NK-92 treated with Interleukin-12 subunit alpha and Interleukin-12 subunit beta, amount 100 ng/mL, for 24 hours (cell line): Measurements from ENCODE around the gene SSTR3.

Experiments used
- DNase-seq: peaks from one replicate; lab custom pipeline; 2025; lab: John Stamatoyannopoulos, UW

The SSTR3 gene

GRCh38 chr22:37229012-37229804 is 16.9 kb upstream of the SSTR3 start:
- DNase-seq: peak; percentile 20

DNA sequence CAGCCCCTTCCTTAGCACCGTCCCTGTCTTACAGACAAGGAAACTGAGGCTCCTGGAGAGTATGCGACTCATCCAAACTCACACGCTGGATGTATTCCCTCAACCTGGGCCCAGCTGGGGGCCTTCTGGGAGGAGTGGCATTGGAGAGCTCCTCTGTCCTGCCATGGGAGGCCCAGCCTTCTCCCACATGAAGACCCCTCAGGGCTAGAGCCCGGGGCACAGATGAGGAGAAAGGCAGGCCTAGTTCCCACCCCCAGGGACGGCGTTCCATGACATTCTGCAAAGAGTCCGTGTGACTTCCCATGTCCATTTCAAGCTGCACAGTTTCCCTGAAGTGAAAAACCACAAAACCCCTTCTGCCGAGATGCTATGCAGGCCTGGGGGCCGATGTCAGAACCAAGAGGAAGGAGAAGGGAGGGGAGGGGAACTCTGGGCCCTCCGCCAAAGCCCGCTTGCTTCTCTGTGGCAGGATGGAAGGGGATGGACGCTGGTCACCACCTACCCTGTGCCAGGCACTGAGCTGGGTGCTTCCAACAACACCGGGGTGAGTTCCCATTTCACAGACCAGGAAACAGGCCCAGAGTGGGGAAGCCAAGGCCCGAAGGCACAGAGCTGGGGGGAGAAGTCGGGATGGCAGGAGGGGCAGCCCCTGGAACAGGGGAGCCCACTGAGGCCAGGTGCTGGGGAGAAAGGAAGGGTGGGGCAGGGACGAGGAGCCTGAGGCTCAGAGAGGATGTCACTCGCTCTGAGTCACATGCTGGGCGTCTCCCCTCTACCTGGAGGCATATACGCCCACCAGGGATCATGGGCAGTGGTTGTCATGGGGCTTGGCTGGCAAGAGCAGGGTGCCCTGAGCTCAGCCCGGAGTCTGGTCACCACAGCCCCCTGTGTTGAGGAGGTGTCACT is 16.1 kb upstream of the SSTR3 start:
- no peak for DNase-seq

DNA sequence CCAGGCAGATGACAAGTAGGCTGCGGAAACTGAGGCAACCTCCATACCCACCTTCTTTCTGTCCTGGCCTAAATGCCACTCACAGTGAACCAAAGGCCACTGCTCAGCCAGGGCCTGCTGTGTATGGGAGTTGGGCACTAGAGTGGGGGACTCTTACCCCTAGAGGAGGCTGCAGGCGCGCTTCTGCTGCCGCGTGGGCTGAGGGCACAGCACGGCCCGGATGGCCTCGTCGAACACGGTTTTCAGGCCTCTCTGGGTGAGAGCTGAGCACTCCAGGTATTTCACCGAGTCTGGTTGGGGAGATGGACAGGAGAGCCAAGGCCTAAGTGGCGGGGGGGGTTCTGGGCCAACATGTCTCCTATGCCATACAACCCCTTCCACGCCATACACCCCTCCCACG is 14.2 kb upstream of the SSTR3 start:
- no peak for DNase-seq

DNA sequence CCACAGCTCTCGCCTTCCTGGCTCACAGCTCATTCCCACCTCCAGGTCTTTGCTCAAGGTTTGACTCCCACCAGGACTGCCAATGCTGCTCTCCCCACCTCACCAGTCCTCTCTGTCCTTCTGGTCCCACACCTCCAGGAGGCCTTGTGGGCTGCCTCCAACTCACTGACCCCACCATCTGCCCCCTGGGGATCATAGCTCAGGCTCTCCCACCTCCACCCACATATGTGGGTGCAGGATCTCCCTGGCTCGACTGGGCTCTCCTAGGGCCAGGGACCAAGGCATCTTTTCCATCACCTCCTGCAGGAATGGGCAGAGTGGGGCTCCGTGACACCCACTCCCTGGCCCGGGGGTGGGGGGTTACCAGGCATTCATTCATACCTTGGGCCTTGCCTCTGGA is 13.8 kb upstream of the SSTR3 start:
- DNase-seq: no peak

DNA sequence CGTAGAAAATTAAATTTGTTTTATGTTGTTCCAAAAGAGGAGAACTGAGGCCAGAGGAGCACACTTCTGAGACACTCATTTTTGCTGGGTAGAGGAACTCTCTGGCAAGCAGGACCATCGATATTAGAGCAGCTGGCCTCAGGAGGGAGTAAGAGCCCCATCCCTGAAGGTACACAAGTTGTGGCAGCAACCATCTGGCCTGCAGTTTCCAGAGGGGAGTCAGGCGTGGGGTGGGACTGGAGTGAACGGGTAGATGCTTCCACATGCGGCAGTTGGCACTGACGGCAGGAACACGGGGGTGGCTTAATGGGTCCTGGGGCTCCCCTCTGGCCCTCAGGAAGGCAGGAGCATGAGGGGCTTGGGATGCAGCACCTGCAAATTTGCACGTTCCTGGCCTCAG is 13.2 kb upstream of the SSTR3 start:
- no peak for DNase-seq

DNA sequence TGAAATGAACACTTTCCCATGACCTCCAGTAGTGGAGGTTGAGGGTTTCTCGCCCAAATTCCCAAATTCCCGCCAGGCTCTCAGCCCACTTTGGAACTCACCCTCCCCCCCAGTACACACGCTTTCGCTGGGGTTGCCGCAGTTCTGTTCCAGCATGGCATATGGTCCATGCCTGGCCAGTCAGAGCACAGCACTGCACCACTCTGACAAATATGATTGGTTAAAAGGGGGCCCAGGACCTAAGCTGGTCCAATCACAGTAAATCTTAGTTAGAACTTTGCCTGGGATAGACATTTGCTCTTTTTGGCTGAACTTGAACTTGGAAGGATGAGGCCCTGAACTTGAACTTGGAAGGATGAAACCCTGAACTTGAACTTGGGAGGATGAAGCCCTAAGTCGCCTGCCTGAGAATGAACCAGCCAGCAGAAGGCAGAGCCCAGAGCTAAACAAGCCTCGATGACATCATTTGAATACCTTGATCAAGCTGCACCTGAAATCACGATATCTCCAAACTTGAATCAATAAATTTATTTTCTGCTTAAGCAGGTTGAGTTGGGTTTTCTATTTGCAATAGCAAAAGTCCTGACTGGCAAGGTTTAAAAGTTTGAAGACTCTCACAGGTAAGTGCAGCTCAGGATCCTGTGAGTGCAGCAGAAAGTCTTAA is 12.6 kb upstream of the SSTR3 start:
- DNase-seq: no peak

DNA sequence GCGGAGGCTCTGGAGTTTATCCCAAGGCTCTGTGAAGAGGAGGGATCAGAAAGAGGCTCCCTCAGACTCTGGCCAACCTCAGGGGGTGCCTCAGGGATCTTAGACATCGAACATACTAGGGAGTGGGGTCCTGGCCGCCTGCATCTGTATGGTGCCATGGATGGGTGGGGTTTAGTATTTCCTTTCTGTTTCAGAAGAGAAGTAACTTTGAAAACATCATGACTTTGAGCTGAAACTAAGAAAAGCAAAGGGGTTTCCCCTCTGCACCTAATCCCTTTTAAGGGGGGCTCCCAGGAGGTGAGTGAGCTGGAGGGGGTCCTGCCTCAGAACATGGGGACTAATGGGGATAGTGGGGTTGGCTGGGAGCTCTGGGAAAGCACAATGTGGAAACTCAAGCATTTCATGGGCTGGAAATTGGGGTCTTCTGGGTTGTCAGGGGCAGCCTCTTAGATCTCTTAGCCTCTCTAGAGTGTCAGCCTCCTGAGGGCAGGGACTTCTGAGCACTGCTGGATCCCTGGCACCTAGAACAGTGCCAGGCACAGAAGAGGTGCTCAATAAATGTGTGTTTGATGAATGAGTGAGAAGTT is 11.8 kb upstream of the SSTR3 start:
- DNase-seq: no peak

DNA sequence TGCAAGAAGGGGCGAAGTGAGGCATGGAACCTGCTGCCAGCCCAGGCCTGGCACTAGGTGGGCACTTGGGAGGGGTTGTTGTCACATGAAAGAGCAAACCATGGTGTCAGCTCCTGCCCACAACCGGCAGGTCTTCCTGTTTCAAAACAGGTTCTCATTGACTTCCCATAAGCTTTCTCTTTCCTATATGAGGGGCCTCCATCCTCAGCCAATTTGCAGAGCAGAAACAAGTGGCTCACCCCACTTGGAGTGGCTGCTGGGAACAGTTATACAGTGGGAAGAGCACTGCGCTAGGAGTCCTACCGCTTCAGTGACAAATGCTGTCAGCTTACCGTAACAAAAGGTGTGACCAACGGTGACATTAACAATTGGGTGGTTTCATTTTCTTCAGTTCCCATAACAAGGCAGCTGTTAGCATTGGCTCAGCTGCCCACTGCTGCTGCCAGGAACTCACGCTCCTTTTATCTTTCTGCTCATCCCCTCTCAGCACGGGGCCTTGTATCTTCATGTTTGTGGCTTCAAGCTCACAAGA is 10.2 kb upstream of the SSTR3 start:
- DNase-seq: no peak

GRCh38 chr22:37221424-37222333 is 9.4 kb upstream of the SSTR3 start:
- DNase-seq: no peak

DNA sequence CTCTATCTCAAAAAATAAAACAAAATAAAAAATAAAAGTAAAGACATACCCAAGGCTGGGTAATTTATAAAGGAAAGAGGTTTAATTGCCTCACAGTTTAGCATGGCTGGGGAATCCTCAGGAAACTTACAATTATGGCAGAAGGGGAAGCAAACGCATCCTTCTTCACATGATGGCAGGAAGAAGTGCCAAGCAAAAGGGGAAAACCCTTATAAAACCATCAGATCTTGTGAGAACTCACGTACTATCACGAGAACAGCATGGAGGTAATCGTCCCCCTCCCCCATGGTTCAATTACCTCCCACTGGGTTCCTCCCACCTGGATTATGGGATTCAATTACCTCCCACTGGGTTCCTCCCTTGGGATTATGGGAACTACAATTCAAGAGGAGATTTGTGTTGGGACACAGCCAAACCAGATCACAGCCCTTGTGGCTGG is 8.3 kb upstream of the SSTR3 start:
- no peak for DNase-seq

DNA sequence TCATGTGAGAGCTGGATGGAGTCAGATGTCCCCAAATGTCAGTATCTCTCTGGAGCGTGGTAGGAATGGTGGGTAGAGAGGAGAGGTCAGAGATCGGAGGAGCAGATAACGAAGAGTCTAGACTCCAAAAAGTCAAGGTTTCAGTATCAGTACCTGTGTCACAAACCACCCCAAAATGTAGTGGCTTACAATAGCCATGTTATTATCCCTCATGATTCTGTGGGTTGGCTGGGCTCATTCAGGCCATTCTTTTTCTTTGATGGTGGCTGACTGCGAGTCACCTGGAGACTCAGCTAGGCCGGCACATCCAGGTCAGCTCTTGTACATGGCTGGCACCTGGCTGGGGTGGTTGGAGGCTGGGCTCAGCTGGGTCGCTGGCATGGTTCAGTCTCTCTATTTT is 7.3 kb upstream of the SSTR3 start:
- DNase-seq: no peak

DNA sequence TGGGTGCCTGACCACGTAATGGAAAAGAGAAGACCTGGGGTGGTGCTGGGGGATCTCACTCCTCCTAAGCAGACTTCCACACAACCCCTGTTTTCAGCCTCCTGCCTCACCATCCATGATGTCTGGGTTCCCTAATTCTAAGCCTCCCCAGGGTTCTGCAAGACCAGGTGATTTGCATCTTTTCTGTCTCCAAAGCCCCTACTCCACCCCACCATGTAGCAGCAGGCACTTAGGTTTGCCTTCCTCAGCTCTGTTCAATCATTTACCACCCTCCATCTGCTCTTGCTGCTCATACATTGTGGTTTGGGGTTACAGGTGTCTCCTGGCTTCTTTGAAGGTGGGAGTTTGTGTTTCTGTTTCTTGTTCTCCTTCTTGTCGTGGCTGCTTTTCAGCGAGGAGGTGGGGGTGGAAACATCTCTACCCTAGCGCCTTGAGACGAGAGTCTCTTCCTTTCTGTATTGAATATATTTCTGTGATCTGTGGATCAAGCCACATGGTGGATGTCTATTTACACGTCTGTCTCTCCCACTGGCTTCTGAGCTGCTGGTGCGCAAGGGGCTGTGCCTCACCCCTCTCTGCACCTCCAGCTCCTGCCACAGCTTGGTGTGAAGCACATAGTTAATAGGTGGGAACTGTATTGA is 6.6 kb upstream of the SSTR3 start:
- peak; percentile 30 for DNase-seq

GRCh38 chr22:37218399-37218770 is 6.1 kb upstream of the SSTR3 start:
- DNase-seq: no peak

GRCh38 chr22:37215890-37216289 is 3.6 kb upstream of the SSTR3 start:
- no peak for DNase-seq

GRCh38 chr22:37214731-37215030 is 2.4 kb upstream of the SSTR3 start:
- DNase-seq: no peak

DNA sequence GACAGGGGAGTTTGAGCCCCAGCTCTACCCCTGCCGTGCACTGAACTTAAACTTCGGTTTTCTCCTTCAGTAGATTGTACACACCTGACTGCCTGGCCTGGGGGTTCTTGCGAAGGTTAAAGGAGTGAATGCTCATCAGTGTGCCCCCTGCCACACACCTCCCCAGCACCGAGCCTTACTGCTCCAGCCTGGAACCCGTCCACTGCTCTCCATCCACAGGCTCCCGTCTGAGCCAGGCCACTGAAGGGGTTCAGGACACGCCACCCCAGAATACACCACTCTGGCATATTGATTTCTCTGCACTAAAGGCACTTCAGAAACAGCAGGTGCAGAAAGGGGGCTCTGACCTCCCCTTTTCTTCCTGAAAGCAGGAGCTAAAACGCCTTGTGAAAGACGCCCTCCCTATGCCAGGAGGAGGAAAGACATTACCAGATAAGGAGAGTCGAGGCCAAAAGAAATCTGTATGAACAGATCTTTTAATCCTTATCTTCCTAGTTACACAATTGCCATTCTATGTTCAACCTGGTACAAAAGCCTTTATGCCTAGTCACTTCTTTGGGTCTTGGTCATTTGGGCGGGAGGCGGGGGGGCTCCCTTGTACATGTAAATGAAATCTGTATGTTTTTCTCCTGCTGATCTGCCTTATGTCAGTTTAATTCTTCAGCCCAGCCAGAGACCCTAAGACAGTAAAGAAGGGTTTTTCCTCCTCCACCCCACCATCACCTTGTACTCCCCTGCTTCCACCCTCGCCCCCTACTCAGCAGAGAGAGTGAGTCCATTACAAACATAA is 1.9 kb upstream of the SSTR3 start:
- DNase-seq: no peak

DNA sequence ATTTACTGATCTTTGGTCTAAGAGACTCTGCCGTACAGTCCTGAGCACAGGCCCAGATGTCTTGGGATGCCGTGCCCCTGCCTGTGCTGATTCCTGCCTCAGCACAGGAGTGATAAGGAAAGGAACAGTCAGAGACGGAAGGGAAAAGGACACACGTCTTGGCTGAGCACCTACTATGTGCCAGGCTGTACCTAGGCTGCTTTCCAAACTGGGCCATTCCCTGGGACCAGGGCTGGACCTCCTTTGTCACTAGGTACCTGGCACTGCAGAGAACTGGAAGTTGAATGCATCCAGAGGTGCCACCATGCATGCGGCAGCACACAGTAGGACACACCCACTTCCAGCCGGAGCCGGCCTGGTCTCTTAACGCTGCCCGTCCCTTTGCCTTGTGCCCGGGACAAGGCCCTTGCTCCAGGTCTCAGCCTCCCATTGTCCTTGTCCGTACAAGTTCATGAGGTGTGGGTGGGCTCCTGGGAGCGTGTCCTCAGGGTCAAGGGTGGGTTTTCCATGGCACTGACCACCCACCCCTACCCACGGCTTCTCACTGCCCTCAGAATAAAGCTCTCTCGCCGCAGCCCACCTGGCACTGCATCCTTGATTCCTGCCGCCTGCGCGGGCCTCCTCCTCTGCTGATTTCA is 1.1 kb upstream of the SSTR3 start:
- no peak for DNase-seq

DNA sequence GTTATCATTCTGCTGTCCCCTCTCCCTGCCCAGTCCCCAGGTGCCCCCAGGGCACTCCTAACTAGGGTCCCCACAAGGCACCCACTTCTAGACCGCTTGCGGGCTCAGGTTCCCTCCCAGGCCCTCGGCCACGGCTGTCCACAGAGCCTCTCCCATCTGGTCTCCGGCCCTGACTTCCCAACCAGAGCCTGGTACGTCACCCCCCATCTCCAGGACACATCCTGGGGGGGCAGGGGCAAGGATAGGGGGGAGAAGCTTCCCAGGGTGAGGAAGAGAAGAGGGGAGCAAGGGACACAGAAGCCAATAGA is 457 bp downstream of the SSTR3 start:
- DNase-seq: no peak

DNA sequence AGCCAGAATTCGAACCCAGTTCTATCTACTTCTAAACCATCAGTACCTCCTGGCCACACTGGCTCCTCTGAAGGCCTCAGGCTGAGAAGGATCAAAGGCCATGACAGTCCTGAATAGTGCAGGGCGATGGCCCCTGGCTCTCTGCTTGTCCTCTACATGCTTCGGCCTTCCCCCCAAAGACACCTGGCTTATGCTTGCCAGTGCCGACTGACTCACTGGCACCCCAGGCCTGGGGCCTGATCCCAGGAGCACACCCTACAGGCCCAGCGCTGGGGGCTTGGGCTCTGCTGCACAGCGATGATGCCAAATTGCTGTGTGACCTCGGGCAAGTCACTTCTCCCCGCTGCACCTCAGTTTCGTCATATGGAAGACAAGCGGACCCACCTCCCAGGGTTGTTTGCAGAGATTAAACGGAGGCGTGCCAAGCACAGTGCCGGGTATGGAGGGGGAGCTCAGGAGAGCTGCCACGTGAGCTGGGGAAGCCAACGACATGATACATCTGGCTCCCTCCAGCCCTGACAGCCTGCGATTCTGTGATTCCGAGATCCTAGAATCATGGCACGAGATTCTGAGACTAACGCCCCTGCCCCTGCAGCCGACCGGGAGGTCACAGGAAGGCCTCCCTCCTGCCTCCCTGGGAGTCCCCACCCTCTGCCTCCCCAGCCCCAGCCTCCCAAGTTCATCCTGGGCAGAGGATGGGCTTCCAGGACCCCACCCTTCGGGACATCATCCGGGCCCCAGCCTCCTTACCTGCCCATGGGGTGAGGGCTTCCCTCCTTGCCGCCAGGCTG is 1.0 kb downstream of the SSTR3 start:
- DNase-seq: no peak
